Measurements from ENCODE around the gene FRMPD2. TPM values are rescaled to one million over a fixed set of nuclear protein-coding genes. Genes with fewer than 3 reads are reported as not detected.

Gene FRMPD2
- total RNA-seq, 1 experiment from 2014 or later, result 0.44 TPM

DNA sequence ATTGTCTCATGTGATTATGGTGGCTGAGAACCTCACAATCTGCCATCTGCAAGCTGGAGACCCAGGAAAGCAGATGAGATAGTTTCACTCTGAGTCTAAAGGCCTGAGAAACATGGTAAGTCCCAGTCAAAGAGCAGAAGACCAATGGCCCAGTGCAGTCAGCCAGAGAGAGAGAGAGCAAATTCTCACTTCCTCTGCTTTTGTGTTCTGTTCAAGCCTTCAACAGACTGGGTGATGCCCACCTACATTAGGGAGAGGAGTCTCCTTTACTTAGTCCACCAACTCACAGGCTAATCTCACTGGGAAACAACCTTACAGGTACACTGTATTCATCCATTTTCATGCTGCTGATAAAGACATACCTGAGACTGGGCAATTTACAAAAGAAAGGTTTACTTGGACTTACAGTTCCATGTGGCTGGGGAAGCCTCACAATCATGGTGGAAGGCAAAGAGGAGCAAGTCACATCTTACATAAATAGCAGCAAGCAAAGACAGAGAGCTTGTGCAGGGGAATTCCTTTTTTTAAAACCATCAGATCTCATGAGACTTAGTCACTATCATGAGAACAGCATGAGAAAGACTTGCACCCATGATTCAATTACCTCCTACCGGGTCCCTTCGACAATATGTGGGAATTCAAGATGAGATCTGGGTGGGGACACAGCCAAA, 4.7 kb upstream of the FRMPD2 start:
- Histone ChIP-seq H2BK12ac (ENCODE audit: insufficient read length, low read depth, low read length) (no peak overlapping the region), H3K56ac (ENCODE audit: insufficient read length, low read depth, low read length) (no peak overlapping the region), H3K27ac (ENCODE audit: insufficient read length, low read depth, low read length) (no peak overlapping the region), H3K14ac (ENCODE audit: insufficient read depth, low read length) (no peak overlapping the region), H2BK120ac (ENCODE audit: low read depth, low read length, poor library complexity, severe bottlenecking) (no peak overlapping the region), H3K18ac (ENCODE audit: insufficient read length, low read depth, low read length) (no peak overlapping the region), H3K79me2 (ENCODE audit: insufficient read depth, low read length) (no peaks in the 10 kb centered on the region), H2AFZ (ENCODE audit: low read length) (no peak overlapping the region), H3K79me1 (ENCODE audit: insufficient read depth, low read depth, low read length, poor library complexity, severe bottlenecking) (no peaks in the 10 kb centered on the region), H3K4me2 (ENCODE audit: insufficient read depth, insufficient read length, low read length) (no peak overlapping the region), H3K9ac (ENCODE audit: extremely low read depth, insufficient read length, low read length) (no peak overlapping the region), H2AK5ac (ENCODE audit: insufficient read length, low read length) (no peak overlapping the region), H4K8ac (replicated peaks; ENCODE audit: insufficient read length, low read depth, low read length) (no peak overlapping the region), H3K9me3 (ENCODE audit: control insufficient read depth, low read depth, low read length) (peaks cover 4% of the 10 kb centered on the region), H3T11ph (ENCODE audit: low read length) (no peak overlapping the region), H2BK15ac (ENCODE audit: low read depth, low read length) (no peak overlapping the region), H4K5ac (ENCODE audit: insufficient read length, low read depth, low read length) (no peak overlapping the region), H3K23me2 (ENCODE audit: insufficient read length, low read depth, low read length, poor library complexity, severe bottlenecking) (no peaks in the 10 kb centered on the region), H3K4ac (ENCODE audit: low read depth, low read length) (no peak overlapping the region), H2BK5ac (ENCODE audit: insufficient read length, low read length) (no peak overlapping the region), H3K27me3 (ENCODE audit: insufficient read depth, low read length) (no peaks in the 10 kb centered on the region), H3K23ac (ENCODE audit: insufficient read length, low read depth, low read length) (no peak overlapping the region), H2BK20ac (ENCODE audit: low read depth, low read length, poor library complexity, severe bottlenecking) (no peak overlapping the region), H4K20me1 (ENCODE audit: control insufficient read depth, insufficient read depth, insufficient read length) (no peaks in the 10 kb centered on the region), H3K4me1 (ENCODE audit: insufficient read depth, low read length) (no peaks in the 10 kb centered on the region), H4K91ac (ENCODE audit: insufficient read length, low read depth, low read length) (no peak overlapping the region)
- H3K4me3 Mint-ChIP-seq, result no peak overlapping the region
- TF ChIP-seq, protein P1, sequence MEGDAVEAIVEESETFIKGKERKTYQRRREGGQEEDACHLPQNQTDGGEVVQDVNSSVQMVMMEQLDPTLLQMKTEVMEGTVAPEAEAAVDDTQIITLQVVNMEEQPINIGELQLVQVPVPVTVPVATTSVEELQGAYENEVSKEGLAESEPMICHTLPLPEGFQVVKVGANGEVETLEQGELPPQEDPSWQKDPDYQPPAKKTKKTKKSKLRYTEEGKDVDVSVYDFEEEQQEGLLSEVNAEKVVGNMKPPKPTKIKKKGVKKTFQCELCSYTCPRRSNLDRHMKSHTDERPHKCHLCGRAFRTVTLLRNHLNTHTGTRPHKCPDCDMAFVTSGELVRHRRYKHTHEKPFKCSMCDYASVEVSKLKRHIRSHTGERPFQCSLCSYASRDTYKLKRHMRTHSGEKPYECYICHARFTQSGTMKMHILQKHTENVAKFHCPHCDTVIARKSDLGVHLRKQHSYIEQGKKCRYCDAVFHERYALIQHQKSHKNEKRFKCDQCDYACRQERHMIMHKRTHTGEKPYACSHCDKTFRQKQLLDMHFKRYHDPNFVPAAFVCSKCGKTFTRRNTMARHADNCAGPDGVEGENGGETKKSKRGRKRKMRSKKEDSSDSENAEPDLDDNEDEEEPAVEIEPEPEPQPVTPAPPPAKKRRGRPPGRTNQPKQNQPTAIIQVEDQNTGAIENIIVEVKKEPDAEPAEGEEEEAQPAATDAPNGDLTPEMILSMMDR (conservative IDR thresholded peaks at IDR 0.05), result no peak
- H3K27me3 Mint-ChIP-seq (ENCODE audit: low read depth), result peaks cover 6% of the 10 kb centered on the region; the same call in 1 of the 2 replicates
- H3K9me3 Mint-ChIP-seq, result peaks cover 15 to 28% of the 10 kb centered on the region in 2 experiments
- peaks cover 2 to 9% (median 3%) of the 10 kb centered on the region in 3 experiments; a peak in 4 of 7 replicates for H3K36me3 Mint-ChIP-seq (ENCODE audit: insufficient read depth in 1 of 3, low read depth in 3 of 3)
- no CpG with 5 or more reads among the region's 2 CpGs for WGBS (ENCODE audit: extremely low coverage, insufficient read length, low lambda C conversion rate)
- peaks cover 8 to 9% of the 10 kb centered on the region in 2 experiments for H3K4me1 Mint-ChIP-seq
- H3K27ac Mint-ChIP-seq, result no peak overlapping the region; a peak in 1 of 7 replicates
- no peak for DNase-seq

Measured in H9 (cell line).